Kidney (tissue), 14 donors: ENCODE data around the gene DNAAF1. TPM values are rescaled to one million over a fixed set of nuclear protein-coding genes. Genes with fewer than 3 reads are reported as not detected.

ENCODE experiments used
- DNase-seq, 5 donors: peaks; one replicate each; pipeline ENCODE4 v3.0.0-alpha.2; 2013 to 2020
- FAIRE-seq: peaks from 2 replicates; lab custom pipeline; 2012; peaks lifted over from hg19 to GRCh38; lab: Jason Lieb, UNC
- H3K27ac ChIP-seq, 2 donors: one replicate each; pipeline ENCODE4 v1.7.0; 2013; ENCODE audit warnings: low read depth in 2 of 2, low read length in 2 of 2, inconsistent platforms in 1 of 2
- H3K27me3 ChIP-seq: one replicate; pipeline ENCODE4 v1.7.1; 2013; ENCODE audit warnings: low read length, inconsistent platforms; ENCODE audit not compliant: control insufficient read depth, insufficient read depth
- H3K36me3 ChIP-seq, 3 donors: one replicate each; pipeline versions ENCODE4 v1.7.0 to v1.7.1; 2013; ENCODE audit warnings: low read length in 3 of 3, control low read depth in 1 of 3, inconsistent platforms in 1 of 3; ENCODE audit not compliant: insufficient read depth in 3 of 3, control insufficient read depth in 2 of 3
- H3K4me1 ChIP-seq, 3 donors: one replicate each; pipeline versions ENCODE4 v1.7.0 to v1.7.1; 2013; ENCODE audit warnings: low read length in 3 of 3, inconsistent platforms in 1 of 3, low read depth in 1 of 3; ENCODE audit not compliant: control insufficient read depth in 2 of 3, insufficient read depth in 2 of 3
- H3K4me3 ChIP-seq, 3 donors: one replicate each; pipeline versions ENCODE4 v1.7.0 to v1.8.1; 2013; ENCODE audit warnings: low read length in 3 of 3, control low read depth in 1 of 3, inconsistent platforms in 1 of 3
- H3K9ac ChIP-seq, 3 donors: one replicate each; pipeline versions ENCODE4 v1.7.0 to v1.7.1; 2013; ENCODE audit warnings: low read length in 3 of 3, control low read depth in 1 of 3, inconsistent platforms in 1 of 3
- H3K9me3 ChIP-seq, 3 donors: one replicate each; pipeline versions ENCODE4 v1.7.0 to v1.7.1; 2013; ENCODE audit warnings: low read length in 3 of 3, control low read depth in 1 of 3, inconsistent platforms in 1 of 3; ENCODE audit not compliant: control insufficient read depth in 2 of 3, insufficient read depth in 1 of 3
- intact Hi-C: fragments of 100-400 bp; cut with DNase I; formaldehyde crosslinking; loops from one replicate; pipeline ENCODE4 v1.11.1; 2022
- polyA plus RNA-seq: library from polyadenylated mRNA; stranded (reverse); fragments of 350-450 nt; fragmentation: Illumina TruSeq; extraction: RNeasy Lipid Tissue Mini Kit (QIAGEN cat#74804); gene quantifications from one replicate; pipeline ENCODE4 v1.2.3, GENCODE V29; 2014; ENCODE audit warnings: low read depth, low replicate concordance; ENCODE audit not compliant: insufficient read depth
- total RNA-seq: library from RNA; stranded (reverse); fragmentation: NEBNext Ultra II Directional; extraction: Animal tissue kit (Norgen Biotek cat#: 25700); gene quantifications from one replicate; pipeline ENCODE4 v1.2.1, GENCODE V29; 2021
- TF ChIP-seq, protein P1 (sequence below): IDR thresholded peaks from 3 replicates; pipeline ENCODE4 v1.5.1; 2012; ENCODE audit warnings: mild to moderate bottlenecking, moderate library complexity, borderline replicate concordance; ENCODE audit not compliant: insufficient read depth; ENCODE audit errors: extremely low read depth
- donor health status: control.
- donor health status: control.
- donor health status: control.
- donor health status: control.
- donor health status: control.
- donor health status: DM: yes; HTN: yes; CAD: no.
- donor health status: Normal renal cell carcinoma (clear cell type).

Gene DNAAF1
- total and polyA plus RNA-seq, 2 donors from 2014 or later = 2.4 to 4.8 TPM

DNA sequence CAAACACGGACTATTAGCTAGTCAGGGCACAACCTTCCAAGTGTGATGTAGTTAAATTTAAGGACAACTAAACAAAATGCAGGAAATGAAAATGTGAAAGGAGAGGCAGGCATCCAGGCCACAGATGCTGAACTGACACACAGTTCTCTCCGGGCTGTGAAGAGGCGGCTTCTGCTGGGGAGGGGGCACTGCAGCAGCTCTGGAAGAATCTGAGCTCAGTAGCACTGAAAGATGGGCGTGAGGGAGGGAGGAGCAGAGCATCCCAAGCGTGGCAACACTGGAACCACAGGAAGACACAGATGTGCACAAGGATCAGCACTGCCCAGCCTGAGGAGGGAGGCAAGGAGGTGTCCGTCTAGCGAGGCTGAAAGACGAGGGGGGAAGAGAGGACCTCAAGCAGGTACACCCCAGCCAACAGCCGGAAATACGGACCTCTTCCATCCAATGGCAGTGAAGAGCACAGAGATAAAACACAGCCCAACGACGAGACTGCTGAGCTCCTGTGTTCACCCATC lies 39.8 kb upstream of the DNAAF1 start:
- H3K9ac ChIP-seq = no peak overlapping the region
- peak in 1 of 5 donors; percentile 26 for DNase-seq
- no peak overlapping the region for H3K27ac ChIP-seq

DNA sequence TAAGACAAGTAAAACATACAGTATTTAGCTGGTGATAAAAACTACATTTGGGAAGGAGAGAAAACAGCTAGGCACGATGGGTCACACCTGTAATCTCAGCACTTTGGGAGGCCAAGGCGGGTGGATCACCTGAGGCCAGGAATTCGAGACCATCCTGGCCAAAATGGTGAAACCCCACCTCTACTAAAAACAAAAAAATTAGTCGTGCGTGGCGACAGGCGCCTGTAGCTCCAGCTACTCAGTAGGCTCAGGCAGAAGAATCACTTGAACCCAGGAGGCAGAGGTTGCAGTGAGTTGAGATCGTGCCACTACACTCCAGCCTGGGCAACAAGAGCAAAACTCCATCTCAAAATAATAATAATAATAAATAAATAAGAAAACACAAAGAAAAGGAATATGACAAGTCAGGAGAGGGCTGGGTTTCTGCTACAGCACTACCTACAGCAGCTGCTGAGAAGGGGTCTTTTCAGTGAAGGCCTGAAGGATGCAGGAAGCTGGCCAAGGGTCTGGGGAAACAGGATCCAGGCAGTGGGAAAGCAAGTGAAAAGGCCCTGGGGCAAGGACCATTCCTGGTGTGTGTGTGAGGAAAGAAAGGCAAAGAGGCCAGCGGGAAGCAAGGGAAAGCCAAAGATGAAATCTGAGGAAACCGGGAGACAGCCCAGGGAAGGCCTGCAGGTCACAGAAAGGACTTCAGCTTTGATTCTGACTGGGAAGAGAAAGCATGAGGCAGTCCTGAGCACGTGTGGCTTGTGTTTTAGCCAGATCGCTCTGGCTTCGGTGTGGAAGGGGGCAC lies 39.0 kb upstream of the DNAAF1 start:
- H3K27me3 ChIP-seq = no peaks in the 10 kb centered on the region
- intact Hi-C loops = no loop called here
- H3K4me1 ChIP-seq = peaks cover 0 to 11% (median 0%) of the 10 kb centered on the region in 3 donors
- no peak overlapping the region for H3K4me3 ChIP-seq
- no peaks in the 10 kb centered on the region for H3K9me3 ChIP-seq
- peaks cover 0 to 2% (median 0%) of the 10 kb centered on the region in 3 donors for H3K36me3 ChIP-seq
- DNase-seq (no peak), FAIRE-seq (no peak)
- H3K9ac ChIP-seq = no peak overlapping the region
- no peak overlapping the region for H3K27ac ChIP-seq
- TF ChIP-seq, protein P1, sequence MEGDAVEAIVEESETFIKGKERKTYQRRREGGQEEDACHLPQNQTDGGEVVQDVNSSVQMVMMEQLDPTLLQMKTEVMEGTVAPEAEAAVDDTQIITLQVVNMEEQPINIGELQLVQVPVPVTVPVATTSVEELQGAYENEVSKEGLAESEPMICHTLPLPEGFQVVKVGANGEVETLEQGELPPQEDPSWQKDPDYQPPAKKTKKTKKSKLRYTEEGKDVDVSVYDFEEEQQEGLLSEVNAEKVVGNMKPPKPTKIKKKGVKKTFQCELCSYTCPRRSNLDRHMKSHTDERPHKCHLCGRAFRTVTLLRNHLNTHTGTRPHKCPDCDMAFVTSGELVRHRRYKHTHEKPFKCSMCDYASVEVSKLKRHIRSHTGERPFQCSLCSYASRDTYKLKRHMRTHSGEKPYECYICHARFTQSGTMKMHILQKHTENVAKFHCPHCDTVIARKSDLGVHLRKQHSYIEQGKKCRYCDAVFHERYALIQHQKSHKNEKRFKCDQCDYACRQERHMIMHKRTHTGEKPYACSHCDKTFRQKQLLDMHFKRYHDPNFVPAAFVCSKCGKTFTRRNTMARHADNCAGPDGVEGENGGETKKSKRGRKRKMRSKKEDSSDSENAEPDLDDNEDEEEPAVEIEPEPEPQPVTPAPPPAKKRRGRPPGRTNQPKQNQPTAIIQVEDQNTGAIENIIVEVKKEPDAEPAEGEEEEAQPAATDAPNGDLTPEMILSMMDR = no peak

More for the DNA sequence above, 39.8 kb upstream of the DNAAF1 start:
- Histone ChIP-seq H3K9me3 (no peaks in the 10 kb centered on the region), H3K36me3 (peaks cover 0 to 2% (median 0%) of the 10 kb centered on the region in 3 donors), H3K4me1 (peaks cover 0 to 11% (median 0%) of the 10 kb centered on the region in 3 donors), H3K4me3 (no peak overlapping the region), H3K27me3 (no peaks in the 10 kb centered on the region)
- TF ChIP-seq, protein P1 = no peak
- intact Hi-C loops = no loop called here
- no peak for FAIRE-seq

DNA sequence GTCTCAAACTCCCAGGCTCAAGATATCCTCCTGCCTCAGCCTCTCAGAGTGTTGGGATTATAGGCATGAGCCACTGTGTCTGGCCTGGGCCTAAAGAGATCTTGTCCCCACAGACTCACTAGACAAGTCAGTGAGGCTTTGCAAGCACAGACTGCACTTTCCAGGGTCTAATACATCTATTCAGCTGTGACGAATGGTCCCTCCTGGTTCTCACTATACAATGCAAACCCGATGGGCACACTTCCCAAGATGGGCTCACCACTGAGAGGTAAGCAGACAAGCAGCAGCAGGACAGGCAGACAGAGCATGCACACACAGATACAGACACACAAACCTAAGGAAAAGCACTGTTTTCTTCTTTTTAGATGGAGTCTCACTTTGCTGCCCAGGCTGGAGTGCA lies 37.2 kb upstream of the DNAAF1 start:
- Histone ChIP-seq H3K27me3 (no peaks in the 10 kb centered on the region), H3K4me3 (no peak overlapping the region), H3K4me1 (peaks cover 0 to 11% (median 0%) of the 10 kb centered on the region in 3 donors), H3K36me3 (peaks cover 0 to 2% (median 0%) of the 10 kb centered on the region in 3 donors), H3K27ac (no peak overlapping the region), H3K9me3 (no peaks in the 10 kb centered on the region), H3K9ac (no peak overlapping the region)
- intact Hi-C loops = no loop called here
- DNase-seq (no peak), FAIRE-seq (no peak)
- TF ChIP-seq, protein P1 = no peak
